Vagina (tissue), 2 donors: Measurements from ENCODE around the gene GTF3C5. TPM values are rescaled to one million over a fixed set of nuclear protein-coding genes. Genes with fewer than 3 reads are reported as not detected.

Experiments
- DNase-seq, 2 donors: peaks; one replicate each; pipeline ENCODE4 v3.0.0-alpha.2; 2017; ENCODE audit errors: extremely low spot score in 2 of 2
- H3K27ac ChIP-seq: fragments of 200-600 bp; sonication (generic); one replicate; pipeline ENCODE4 v1.5.1; 2019
- H3K27me3 ChIP-seq: fragments of 200-600 bp; sonication (generic); one replicate; pipeline ENCODE4 v1.5.1; 2019
- H3K36me3 ChIP-seq, 2 donors: fragments of 200-600 bp; sonication (generic); one replicate each; pipeline ENCODE4 v1.5.1; 2017 to 2019
- H3K4me1 ChIP-seq: fragments of 200-600 bp; sonication (generic); one replicate; pipeline ENCODE4 v1.5.1; 2019
- H3K4me3 ChIP-seq, 2 donors: fragments of 200-600 bp; sonication (generic); 1 replicate in 1 of 2; 2 replicates in 1 of 2; pipeline ENCODE4 v1.5.1; 2016 to 2019
- H3K9me3 ChIP-seq: fragments of 200-600 bp; sonication (generic); one replicate; pipeline ENCODE4 v1.5.1; 2019
- CTCF ChIP-seq, 3 experiments: fragments of 450-650 bp in 2 of 3; fragments of 200-600 bp in 1 of 3; sonication (generic) in 1 of 3; IDR thresholded peaks; one replicate each; pipeline ENCODE4 v1.5.1; 2017 to 2019; ENCODE audit warnings: antibody characterized with exemption in 3 of 3, mild to moderate bottlenecking in 2 of 3, moderate library complexity in 2 of 3
- POLR2A ChIP-seq, 2 donors: fragments of 450-650 bp; IDR thresholded peaks; one replicate each; pipeline ENCODE4 v1.6.1; 2017; ENCODE audit warnings: antibody characterized with exemption in 2 of 2, mild to moderate bottlenecking in 2 of 2, moderate library complexity in 2 of 2
- POLR2AphosphoS5 ChIP-seq, 2 donors: sonication (generic); formaldehyde crosslinking; IDR thresholded peaks; one replicate each; pipeline ENCODE4 v1.9.0; 2017; ENCODE audit warnings: antibody characterized with exemption in 2 of 2, mild to moderate bottlenecking in 2 of 2, low read depth in 1 of 2; ENCODE audit not compliant: insufficient read depth in 1 of 2
- intact Hi-C: fragments of 100-400 bp; cut with DNase I; formaldehyde crosslinking; loops from one replicate; pipeline ENCODE4 v1.15.1; 2023
- total RNA-seq: library from RNA; depleted of rRNA; stranded (reverse); fragments of >200 nt; gene quantifications from one replicate; pipeline ENCODE4 v1.2.3, GENCODE V29; 2016

The GTF3C5 gene
- total RNA-seq, 1 donor from 2014 or later: 53.8 TPM

- Histone ChIP-seq H3K4me3 (no peak overlapping the region), H3K36me3 (peaks cover 0 to 84% of the 10 kb centered on the region in 2 donors), H3K4me1 (no peaks in the 10 kb centered on the region), H3K9me3 (no peaks in the 10 kb centered on the region), H3K27me3 (no peaks in the 10 kb centered on the region), H3K27ac (no peak overlapping the region)
- intact Hi-C loops: no loop called here
- no peak for DNase-seq
- TF ChIP-seq POLR2AphosphoS5 (IDR thresholded peaks at IDR 0.05; ENCODE audit: insufficient read depth in 1 of 2, low read depth in 1 of 2): no peak
- TF ChIP-seq CTCF (IDR thresholded peaks at IDR 0.05): no peak
- no peak for TF ChIP-seq POLR2A (IDR thresholded peaks at IDR 0.05)
These were observed 18.2 kb downstream of the GTF3C5 start for GRCh38 chr9:133049043-133049442.

GRCh38 chr9:133050142-133050541 is 19.3 kb downstream of the GTF3C5 start:
- Histone ChIP-seq H3K4me1 (no peaks in the 10 kb centered on the region), H3K27me3 (no peaks in the 10 kb centered on the region), H3K4me3 (no peak overlapping the region), H3K9me3 (no peaks in the 10 kb centered on the region), H3K27ac (no peak overlapping the region), H3K36me3 (peaks cover 0 to 85% of the 10 kb centered on the region in 2 donors)
- no peak for DNase-seq
- intact Hi-C loops: no loop called here
- TF ChIP-seq POLR2AphosphoS5 (IDR thresholded peaks at IDR 0.05; ENCODE audit: insufficient read depth in 1 of 2, low read depth in 1 of 2) (no peak), CTCF (IDR thresholded peaks at IDR 0.05) (no peak), POLR2A (IDR thresholded peaks at IDR 0.05) (no peak)

- no peak overlapping the region for H3K27ac ChIP-seq
- H3K9me3 ChIP-seq: no peaks in the 10 kb centered on the region
- no peaks in the 10 kb centered on the region for H3K27me3 ChIP-seq
- H3K4me3 ChIP-seq: no peak overlapping the region
- TF ChIP-seq POLR2A (IDR thresholded peaks at IDR 0.05) (no peak), POLR2AphosphoS5 (IDR thresholded peaks at IDR 0.05; ENCODE audit: insufficient read depth in 1 of 2, low read depth in 1 of 2) (no peak), CTCF (IDR thresholded peaks at IDR 0.05) (no peak)
- DNase-seq: no peak
- intact Hi-C loops: no loop called here
- H3K4me1 ChIP-seq: no peaks in the 10 kb centered on the region
- peaks cover 0 to 85% of the 10 kb centered on the region in 2 donors for H3K36me3 ChIP-seq
These were observed 20.0 kb downstream of the GTF3C5 start for GRCh38 chr9:133050781-133051180.

- TF ChIP-seq POLR2A (IDR thresholded peaks at IDR 0.05) (no peak), CTCF (IDR thresholded peaks at IDR 0.05) (no peak), POLR2AphosphoS5 (IDR thresholded peaks at IDR 0.05; ENCODE audit: insufficient read depth in 1 of 2, low read depth in 1 of 2) (no peak)
- H3K4me3 ChIP-seq: no peak overlapping the region
- H3K4me1 ChIP-seq: no peaks in the 10 kb centered on the region
- DNase-seq: no peak
- intact Hi-C loops: no loop called here
- no peak overlapping the region for H3K27ac ChIP-seq
- H3K36me3 ChIP-seq: peaks cover 0 to 87% of the 10 kb centered on the region in 2 donors
- no peaks in the 10 kb centered on the region for H3K27me3 ChIP-seq
- no peaks in the 10 kb centered on the region for H3K9me3 ChIP-seq
These were observed 20.6 kb downstream of the GTF3C5 start for GRCh38 chr9:133051281-133051900.

GRCh38 chr9:133051966-133052539 is 21.3 kb downstream of the GTF3C5 start:
- intact Hi-C loops: no loop called here
- H3K4me3 ChIP-seq: no peak overlapping the region
- no peaks in the 10 kb centered on the region for H3K9me3 ChIP-seq
- no peak overlapping the region for H3K27ac ChIP-seq
- TF ChIP-seq POLR2A (IDR thresholded peaks at IDR 0.05): no peak
- TF ChIP-seq CTCF (IDR thresholded peaks at IDR 0.05): no peak
- TF ChIP-seq POLR2AphosphoS5 (IDR thresholded peaks at IDR 0.05; ENCODE audit: insufficient read depth in 1 of 2, low read depth in 1 of 2): no peak
- H3K4me1 ChIP-seq: no peaks in the 10 kb centered on the region
- DNase-seq: no peak
- no peaks in the 10 kb centered on the region for H3K27me3 ChIP-seq
- H3K36me3 ChIP-seq: peaks cover 0 to 87% of the 10 kb centered on the region in 2 donors
